ENCODE results near the gene KCNMB2. TPM values are rescaled to one million over a fixed set of nuclear protein-coding genes. Genes with fewer than 3 reads are reported as not detected.
"Not testable (repeated sequence)": the region's sequence is repeated elsewhere in the genome, so short reads cannot be mapped to it uniquely, and the experiment has no call there.

The KCNMB2 gene
- total RNA-seq, 1 donor from 2014 or later, result 3.4 TPM

- DNase-seq, result no peak
Observed at GRCh38 chr3:178519701-178520100, 16.5 kb upstream of the KCNMB2 start.

- DNase-seq, result no peak
Observed at GRCh38 chr3:178520451-178520850, 15.8 kb upstream of the KCNMB2 start.

- no peak for DNase-seq
Observed at GRCh38 chr3:178522200-178523052, 13.8 kb upstream of the KCNMB2 start.

- no peak for DNase-seq
Observed at GRCh38 chr3:178525251-178525650, 11.0 kb upstream of the KCNMB2 start.

- peak; percentile 38 for DNase-seq
Observed at GRCh38 chr3:178526291-178526690, 9.9 kb upstream of the KCNMB2 start.

GRCh38 chr3:178527981-178528380 is 8.3 kb upstream of the KCNMB2 start:
- no peak for DNase-seq

- DNase-seq, result no peak
Observed at GRCh38 chr3:178529606-178530225, 6.5 kb upstream of the KCNMB2 start.

GRCh38 chr3:178532476-178532875 is 3.8 kb upstream of the KCNMB2 start:
- peak; percentile 26 for DNase-seq

- DNase-seq, result peak; percentile 7
Observed at GRCh38 chr3:178537122-178537705, 978 bp downstream of the KCNMB2 start.

- no peak for DNase-seq
Observed at GRCh38 chr3:178538056-178538455, 1.8 kb downstream of the KCNMB2 start.

GRCh38 chr3:178540184-178540583 is 3.9 kb downstream of the KCNMB2 start:
- no peak for DNase-seq

GRCh38 chr3:178545337-178545736 is 9.1 kb downstream of the KCNMB2 start:
- DNase-seq, result no peak

GRCh38 chr3:178546079-178546478 is 9.8 kb downstream of the KCNMB2 start:
- no peak for DNase-seq

GRCh38 chr3:178549426-178549825 is 13.2 kb downstream of the KCNMB2 start:
- DNase-seq, result not testable (repeated sequence)

GRCh38 chr3:178551916-178552321 is 15.7 kb downstream of the KCNMB2 start:
- DNase-seq, result no peak

- no peak for DNase-seq
Observed at GRCh38 chr3:178558637-178559036, 22.4 kb downstream of the KCNMB2 start.

- no peak for DNase-seq
Observed at GRCh38 chr3:178560759-178561158, 24.5 kb downstream of the KCNMB2 start.

- DNase-seq, result no peak
Observed at GRCh38 chr3:178561239-178561638, 25.0 kb downstream of the KCNMB2 start.

- DNase-seq, result peak; percentile 2
Observed at GRCh38 chr3:178562143-178562946, 26.1 kb downstream of the KCNMB2 start.

- DNase-seq, result peak; percentile 36
Observed at GRCh38 chr3:178562947-178563232, 26.7 kb downstream of the KCNMB2 start.

- DNase-seq, result no peak
Observed at GRCh38 chr3:178567611-178568010, 31.4 kb downstream of the KCNMB2 start.

- no peak for DNase-seq
Observed at GRCh38 chr3:178568155-178568731, 32.0 kb downstream of the KCNMB2 start.

Measured in skin of body (tissue), 2 donors.